NCI-H446 (cell line): Measurements from ENCODE around the gene HLA-F.
A peak's percentile ranks its signal among the peaks of the same experiment; 100 is the strongest.

Experiments used
- DNase-seq, 2 experiments: peaks; one replicate each; lab custom pipeline; 2025; lab: John Stamatoyannopoulos, UW

HLA-F gene

GRCh38 chr6:29763491-29764289 is 40.5 kb downstream of the HLA-F start:
- peak in 1 of 2 experiments; percentile 17 for DNase-seq

- DNase-seq, result no peak
Observed at GRCh38 chr6:29764422-29765196, 41.4 kb downstream of the HLA-F start.

GRCh38 chr6:29769336-29769735 is 46.1 kb downstream of the HLA-F start:
- DNase-seq, result no peak

GRCh38 chr6:29770306-29770705 is 47.1 kb downstream of the HLA-F start:
- DNase-seq, result no peak

- DNase-seq, result no peak
Observed at GRCh38 chr6:29776684-29777083, 53.5 kb downstream of the HLA-F start.
